GM12878 (cell line): ENCODE measurements around the gene SLC7A1. TPM values are rescaled to one million over a fixed set of nuclear protein-coding genes. Genes with fewer than 3 reads are reported as not detected.

ENCODE experiments used
- ATAC-seq: fragments of 200-7000 bp; cut with Tn5 transposase; 3 replicates; pipeline ENCODE4 v1.9.1; 2020; ENCODE audit warnings: mild to moderate bottlenecking, moderate library complexity
- BruUV-seq: library from RNA; stranded (reverse); fragments of 400-500 nt; replicated peaks from 2 replicates; lab custom pipeline; 2021; lab: Mats Ljungman, UMichigan
- CTCF ChIA-PET: fragments of 300-600 bp; sonication (Branson Sonifier 250); formaldehyde crosslinking; extraction: SDS; loops from one replicate; lab custom pipeline; 2021; ENCODE audit warnings: inconsistent platforms; lab: Yijun Ruan, JAX
- POLR2A ChIA-PET: fragments of 350-600 bp; formaldehyde crosslinking; extraction: SDS; loops from one replicate; lab custom pipeline; 2021; ENCODE audit warnings: inconsistent platforms; lab: Charles Lee
- RAD21 ChIA-PET: fragments of 300-600 bp; sonication (Branson Sonifier 250); formaldehyde crosslinking; loops from one replicate; lab custom pipeline; 2023; ENCODE audit warnings: antibody characterized with exemption; ENCODE audit not compliant: unreplicated experiment; lab: Charles Lee
- SMC1A ChIA-PET: fragments of 300-600 bp; sonication (Branson Sonifier 250); formaldehyde crosslinking; loops from one replicate; lab custom pipeline; 2023; ENCODE audit not compliant: unreplicated experiment, uncharacterized antibody; lab: Charles Lee
- DNase-seq: peaks from one replicate; pipeline ENCODE4 v3.0.0-alpha.2; 2011; ENCODE audit warnings: low read depth, low spot score
- FAIRE-seq: peaks from 3 replicates; lab custom pipeline; 2011; peaks lifted over from hg19 to GRCh38; lab: Jason Lieb, UNC
- H2AFZ ChIP-seq: 2 replicates; pipeline ENCODE4 v1.6.0; 2011; ENCODE audit warnings: low read depth, low read length, control low read depth; ENCODE audit not compliant: control insufficient read depth
- H3K27ac ChIP-seq: 2 replicates; pipeline ENCODE4 v1.5.1; 2011; ENCODE audit warnings: control low read depth; ENCODE audit not compliant: control insufficient read depth, insufficient read depth
- H3K27me3 ChIP-seq, 2 experiments: replicated peaks in 1 of 2; 2 replicates each; pipeline versions ENCODE4 v1.6.0 to v1.6.1; 2011; ENCODE audit warnings: low read length in 1 of 2; ENCODE audit not compliant: control insufficient read depth in 2 of 2, insufficient read depth in 2 of 2
- H3K36me3 ChIP-seq, 2 experiments: 2 replicates each; pipeline ENCODE4 v1.5.1; 2011; ENCODE audit warnings: low read length in 1 of 2; ENCODE audit not compliant: control insufficient read depth in 2 of 2, insufficient read depth in 2 of 2
- H3K4me1 ChIP-seq: 2 replicates; pipeline ENCODE4 v1.6.1; 2011; ENCODE audit warnings: mild to moderate bottlenecking, low read length, moderate library complexity, mixed read lengths; ENCODE audit not compliant: control insufficient read depth, insufficient read depth
- H3K4me2 ChIP-seq: 2 replicates; pipeline ENCODE4 v1.6.0; 2011; ENCODE audit warnings: control low read depth; ENCODE audit not compliant: control insufficient read depth, insufficient read depth
- H3K4me3 ChIP-seq: fragments of 200-600 bp; sonication (generic); 2 replicates; pipeline ENCODE4 v1.5.1; 2016
- H3K79me2 ChIP-seq: 2 replicates; pipeline ENCODE4 v1.6.0; 2011; ENCODE audit warnings: low read length; ENCODE audit not compliant: control insufficient read depth, insufficient read depth
- H3K9ac ChIP-seq: 2 replicates; pipeline ENCODE4 v1.8.0; 2011; ENCODE audit warnings: low read length, control low read depth, mixed read lengths; ENCODE audit not compliant: control insufficient read depth, insufficient read depth
- H3K9me3 ChIP-seq: replicated peaks from 3 replicates; pipeline ENCODE4 v1.5.1; 2011; ENCODE audit warnings: mild to moderate bottlenecking, low read length; ENCODE audit not compliant: control insufficient read depth, insufficient read depth
- H4K20me1 ChIP-seq: 2 replicates; pipeline ENCODE4 v1.6.0; 2011; ENCODE audit not compliant: control insufficient read depth, insufficient read depth
- ATF7 ChIP-seq: fragments of 450-650 bp; IDR thresholded peaks from 2 replicates; pipeline ENCODE4 v1.6.1; 2016; ENCODE audit warnings: low read depth, mild to moderate bottlenecking
- FOXM1 ChIP-seq: IDR thresholded peaks from 2 replicates; pipeline ENCODE4 v1.6.1; 2012; ENCODE audit warnings: low read depth, mild to moderate bottlenecking, inconsistent platforms, low read length, moderate library complexity
- SIN3A ChIP-seq: IDR thresholded peaks from 2 replicates; pipeline ENCODE4 v1.6.1; 2012; ENCODE audit warnings: low read depth, low read length, improper control_type of control experiment
- WGBS: methylation state at CpG from one replicate; pipeline ENCODE4 v1.1.6; 2016; ENCODE audit warnings: low lambda C conversion rate; ENCODE audit not compliant: insufficient replicate concordance, insufficient coverage; ENCODE audit errors: missing lambda C conversion rate; 5-methylcytosine and 5-hydroxymethylcytosine counted together
- in situ Hi-C: fragments of 300-500 bp; cut with MboI; formaldehyde crosslinking; loops from 9 replicates; pipeline ENCODE4 v1.14.3; 2018; ENCODE audit warnings: mixed read lengths
- intact Hi-C: fragments of 100-400 bp; cut with micrococcal nuclease; formaldehyde crosslinking; loops from one replicate; pipeline ENCODE4 v1.14.2; 2022; ENCODE audit not compliant: unreplicated experiment
- polyA plus RNA-seq, 11 experiments: library from polyadenylated mRNA; depleted of rRNA in 4 of 11; unstranded in 6 of 11; stranded (reverse) in 5 of 11; fragments of >200 nt; fragmentation: Nextera tagmentation in 4 of 11; fragmentation: Illumina TruSeq in 1 of 11; extraction: Ambion mirVana in 4 of 11; extraction: Trizol in 1 of 11; gene quantifications; 1 replicate in 1 of 11; 2 replicates in 10 of 11; pipeline versions ENCODE4 v1.2.1 to v1.2.3, GENCODE V29; 2011 to 2016; ENCODE audit warnings: inconsistent platforms in 2 of 11, missing spikeins in 2 of 11, low read depth in 1 of 11
- total RNA-seq, 4 experiments: library from RNA; depleted of rRNA in 3 of 4; stranded (reverse); fragments of >200 nt in 3 of 4; fragmentation: Illumina TruSeq in 1 of 4; extraction: Trizol in 1 of 4; gene quantifications; 2 replicates each; pipeline versions ENCODE4 v1.2.1 to v1.2.3, GENCODE V29; 2013 to 2021
- TF ChIP-seq, protein P1 (sequence below): IDR thresholded peaks from 2 replicates; pipeline ENCODE4 v1.6.1; 2012; ENCODE audit warnings: mild to moderate bottlenecking, low read depth, low read length
- TF ChIP-seq, protein P2 (sequence below): IDR thresholded peaks from 2 replicates; pipeline ENCODE4 v1.6.1; 2011; ENCODE audit warnings: borderline replicate concordance, low read depth, mild to moderate bottlenecking, moderate library complexity, mixed read lengths, low read length; ENCODE audit not compliant: insufficient read depth; ENCODE audit errors: extremely low read length

SLC7A1 gene
- total and polyA plus RNA-seq, 10 of the 15 experiments (the other 5 are each of a cell fraction or from before 2014, with no cell fraction given), result 6.4 to 91.7 (median 23.4) TPM

GRCh38 chr13:29523199-29523961, 72.1 kb downstream of the SLC7A1 start (continued):
- TF ChIP-seq ATF7 (no peak), SIN3A (no peak)
- TF ChIP-seq, protein P1, sequence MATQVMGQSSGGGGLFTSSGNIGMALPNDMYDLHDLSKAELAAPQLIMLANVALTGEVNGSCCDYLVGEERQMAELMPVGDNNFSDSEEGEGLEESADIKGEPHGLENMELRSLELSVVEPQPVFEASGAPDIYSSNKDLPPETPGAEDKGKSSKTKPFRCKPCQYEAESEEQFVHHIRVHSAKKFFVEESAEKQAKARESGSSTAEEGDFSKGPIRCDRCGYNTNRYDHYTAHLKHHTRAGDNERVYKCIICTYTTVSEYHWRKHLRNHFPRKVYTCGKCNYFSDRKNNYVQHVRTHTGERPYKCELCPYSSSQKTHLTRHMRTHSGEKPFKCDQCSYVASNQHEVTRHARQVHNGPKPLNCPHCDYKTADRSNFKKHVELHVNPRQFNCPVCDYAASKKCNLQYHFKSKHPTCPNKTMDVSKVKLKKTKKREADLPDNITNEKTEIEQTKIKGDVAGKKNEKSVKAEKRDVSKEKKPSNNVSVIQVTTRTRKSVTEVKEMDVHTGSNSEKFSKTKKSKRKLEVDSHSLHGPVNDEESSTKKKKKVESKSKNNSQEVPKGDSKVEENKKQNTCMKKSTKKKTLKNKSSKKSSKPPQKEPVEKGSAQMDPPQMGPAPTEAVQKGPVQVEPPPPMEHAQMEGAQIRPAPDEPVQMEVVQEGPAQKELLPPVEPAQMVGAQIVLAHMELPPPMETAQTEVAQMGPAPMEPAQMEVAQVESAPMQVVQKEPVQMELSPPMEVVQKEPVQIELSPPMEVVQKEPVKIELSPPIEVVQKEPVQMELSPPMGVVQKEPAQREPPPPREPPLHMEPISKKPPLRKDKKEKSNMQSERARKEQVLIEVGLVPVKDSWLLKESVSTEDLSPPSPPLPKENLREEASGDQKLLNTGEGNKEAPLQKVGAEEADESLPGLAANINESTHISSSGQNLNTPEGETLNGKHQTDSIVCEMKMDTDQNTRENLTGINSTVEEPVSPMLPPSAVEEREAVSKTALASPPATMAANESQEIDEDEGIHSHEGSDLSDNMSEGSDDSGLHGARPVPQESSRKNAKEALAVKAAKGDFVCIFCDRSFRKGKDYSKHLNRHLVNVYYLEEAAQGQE, result no peak

GRCh38 chr13:29522044-29522685, 73.3 kb downstream of the SLC7A1 start:
- Histone ChIP-seq H3K9ac (no peak overlapping the region), H3K27ac (no peak overlapping the region), H2AFZ (no peak overlapping the region), H3K27me3 (no peaks in the 10 kb centered on the region), H3K4me2 (no peak overlapping the region), H3K4me3 (no peak overlapping the region), H3K79me2 (no peaks in the 10 kb centered on the region), H4K20me1 (no peaks in the 10 kb centered on the region), H3K4me1 (no peaks in the 10 kb centered on the region), H3K9me3 (no peaks in the 10 kb centered on the region), H3K36me3 (peaks cover 35 to 44% of the 10 kb centered on the region in 2 experiments)
- intact Hi-C loops (no loop called here), in situ Hi-C loops (no loop called here)
- FAIRE-seq (no peak), ATAC-seq (no peak), DNase-seq (no peak)
- CTCF ChIA-PET, result interaction anchor here (1.3 kb wide), 1 partner anchor 14 kb away, joined by 6 read pairs; no protein-coding TSS in a partner anchor
- 92% methylated on average over 16 of the region's 16 CpGs for WGBS
- POLR2A ChIA-PET, result no interaction called here
- no TSS peak for BruUV-seq
- RAD21 ChIA-PET, result no interaction called here
- SMC1A ChIA-PET, result no interaction called here
- no peak for TF ChIP-seq FOXM1
- TF ChIP-seq, protein P2, sequence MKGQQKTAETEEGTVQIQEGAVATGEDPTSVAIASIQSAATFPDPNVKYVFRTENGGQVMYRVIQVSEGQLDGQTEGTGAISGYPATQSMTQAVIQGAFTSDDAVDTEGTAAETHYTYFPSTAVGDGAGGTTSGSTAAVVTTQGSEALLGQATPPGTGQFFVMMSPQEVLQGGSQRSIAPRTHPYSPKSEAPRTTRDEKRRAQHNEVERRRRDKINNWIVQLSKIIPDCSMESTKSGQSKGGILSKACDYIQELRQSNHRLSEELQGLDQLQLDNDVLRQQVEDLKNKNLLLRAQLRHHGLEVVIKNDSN, result no peak
